GM18868 (cell line): ENCODE results near the gene ECSCR.
"Not testable (repeated sequence)": the region's sequence is repeated elsewhere in the genome, so short reads cannot be mapped to it uniquely, and the experiment has no call there.

Experiments used
- ATAC-seq: cut with Tn5 transposase; IDR thresholded peaks from one replicate; pipeline ENCODE4 v1.9.1; 2021; ENCODE audit warnings: mild to moderate bottlenecking, moderate library complexity; ENCODE audit not compliant: unreplicated experiment

Gene ECSCR

GRCh38 chr5:139414581-139415130 is 47.9 kb downstream of the ECSCR start:
- no peak for ATAC-seq

GRCh38 chr5:139413963-139414362 is 48.6 kb downstream of the ECSCR start:
- ATAC-seq: no peak

GRCh38 chr5:139413153-139413552 is 49.4 kb downstream of the ECSCR start:
- ATAC-seq: no peak

- ATAC-seq: no peak
These were observed 51.3 kb downstream of the ECSCR start for GRCh38 chr5:139410993-139411828.

- no peak for ATAC-seq
These were observed 52.2 kb downstream of the ECSCR start for GRCh38 chr5:139410121-139410992.

GRCh38 chr5:139409116-139409515 is 53.4 kb downstream of the ECSCR start:
- ATAC-seq: not testable (repeated sequence)

GRCh38 chr5:139408191-139408590 is 54.4 kb downstream of the ECSCR start:
- ATAC-seq: no peak

- ATAC-seq: peak; percentile 49
These were observed 55.0 kb downstream of the ECSCR start for GRCh38 chr5:139407517-139407916.

GRCh38 chr5:139406963-139407362 is 55.6 kb downstream of the ECSCR start:
- no peak for ATAC-seq

- no peak for ATAC-seq
These were observed 58.1 kb downstream of the ECSCR start for GRCh38 chr5:139404484-139404840.

- peak; percentile 75 for ATAC-seq
These were observed 58.6 kb downstream of the ECSCR start, which contains the start of gene SPATA24 for GRCh38 chr5:139403787-139404483. SPATA24 (minus strand) TSS chr5:139404089; CDS start chr5:139404060, 29 bp downstream.

GRCh38 chr5:139403418-139403786 is 59.1 kb downstream of the ECSCR start:
- ATAC-seq: no peak

GRCh38 chr5:139402561-139403158 is 59.9 kb downstream of the ECSCR start:
- ATAC-seq: no peak

- ATAC-seq: no peak
These were observed 61.0 kb downstream of the ECSCR start for GRCh38 chr5:139401546-139401945.

GRCh38 chr5:139399501-139400121 is 62.9 kb downstream of the ECSCR start:
- peak; percentile 47 for ATAC-seq
